GM23338 (cell line): ENCODE data around the gene EGR2. TPM values are rescaled to one million over a fixed set of nuclear protein-coding genes. Genes with fewer than 3 reads are reported as not detected.

ENCODE experiments used
- ATAC-seq: fragments of 200-7000 bp; cut with Tn5 transposase; 3 replicates; pipeline ENCODE4 v1.9.1; 2020
- DNase-seq: peaks from one replicate; pipeline ENCODE4 v3.0.0-alpha.2; 2015; ENCODE audit warnings: low spot score
- H2AFZ ChIP-seq: fragments of 200-600 bp; sonication (generic); 2 replicates; pipeline ENCODE4 v1.8.0; 2016; ENCODE audit warnings: antibody characterized with exemption, mild to moderate bottlenecking, moderate library complexity
- H3F3A ChIP-seq: fragments of 200-600 bp; sonication (generic); replicated peaks from 2 replicates; pipeline ENCODE4 v1.8.0; 2017; ENCODE audit warnings: antibody characterized with exemption, mixed run types, low read depth
- H3K27ac ChIP-seq: fragments of 200-600 bp; sonication (generic); 2 replicates; pipeline ENCODE4 v1.6.1; 2016; ENCODE audit warnings: low read depth
- H3K27me3 ChIP-seq: fragments of 200-600 bp; sonication (generic); 2 replicates; pipeline ENCODE4 v1.8.0; 2016; ENCODE audit warnings: mild to moderate bottlenecking, mixed run types, moderate library complexity; ENCODE audit not compliant: insufficient read depth
- H3K36me3 ChIP-seq: fragments of 200-600 bp; sonication (generic); 2 replicates; pipeline ENCODE4 v1.8.0; 2016; ENCODE audit warnings: mild to moderate bottlenecking; ENCODE audit not compliant: insufficient read depth
- H3K4me1 ChIP-seq: fragments of 200-600 bp; sonication (generic); 2 replicates; pipeline ENCODE4 v1.8.0; 2016; ENCODE audit warnings: mild to moderate bottlenecking, moderate library complexity; ENCODE audit not compliant: insufficient read depth
- H3K4me2 ChIP-seq: fragments of 200-600 bp; sonication (generic); 2 replicates; pipeline ENCODE4 v1.7.1; 2017; ENCODE audit warnings: mixed run types
- H3K4me3 ChIP-seq: fragments of 200-600 bp; sonication (generic); 2 replicates; pipeline ENCODE4 v1.6.1; 2016; ENCODE audit warnings: mixed run types
- H3K79me2 ChIP-seq: fragments of 200-600 bp; sonication (generic); replicated peaks from 2 replicates; pipeline ENCODE4 v1.8.0; 2017; ENCODE audit warnings: mild to moderate bottlenecking; ENCODE audit not compliant: insufficient read depth
- H3K9me2 ChIP-seq: fragments of 200-600 bp; sonication (generic); 2 replicates; pipeline ENCODE4 v1.8.0; 2017; ENCODE audit not compliant: insufficient read depth
- H4K20me1 ChIP-seq: fragments of 200-600 bp; sonication (generic); replicated peaks from 2 replicates; pipeline ENCODE4 v1.8.0; 2017; ENCODE audit warnings: mild to moderate bottlenecking; ENCODE audit not compliant: insufficient read depth
- H3K27ac Mint-ChIP-seq: 2 replicates; pipeline ENCODE4 v1.8.0; 2020; ENCODE audit warnings: inconsistent platforms, mild to moderate bottlenecking, moderate library complexity, mixed read lengths
- H3K27me3 Mint-ChIP-seq: 3 replicates; pipeline ENCODE4 v1.8.0; 2022; ENCODE audit warnings: low read depth, mild to moderate bottlenecking, moderate library complexity, mixed read lengths, inconsistent platforms; ENCODE audit not compliant: insufficient read depth, poor library complexity
- H3K36me3 Mint-ChIP-seq: 3 replicates; pipeline ENCODE4 v1.8.0; 2021; ENCODE audit warnings: low read depth, mild to moderate bottlenecking, inconsistent platforms, moderate library complexity, mixed read lengths
- H3K4me1 Mint-ChIP-seq: 3 replicates; pipeline ENCODE4 v1.8.0; 2020; ENCODE audit warnings: mild to moderate bottlenecking, inconsistent platforms, mixed read lengths
- H3K4me3 Mint-ChIP-seq: 3 replicates; pipeline ENCODE4 v1.8.0; 2021; ENCODE audit warnings: moderate library complexity, mild to moderate bottlenecking, inconsistent platforms, mixed read lengths
- H3K9me3 Mint-ChIP-seq: 3 replicates; pipeline ENCODE4 v1.8.0; 2020; ENCODE audit warnings: moderate library complexity, mild to moderate bottlenecking, inconsistent platforms, mixed read lengths
- CREB1 ChIP-seq: fragments of 250-450 bp; sonication (Bioruptor Pico); IDR thresholded peaks from 2 replicates; pipeline ENCODE4 v1.5.0; 2020; ENCODE audit warnings: low read depth, mild to moderate bottlenecking, moderate library complexity
- CTCF ChIP-seq, 2 experiments: fragments of 200-600 bp in 1 of 2; sonication (generic) in 1 of 2; conservative IDR thresholded peaks; 2 replicates each; pipeline versions ENCODE4 v1.5.1 to v1.6.1; 2016 to 2017; ENCODE audit warnings: antibody characterized with exemption in 2 of 2, low read depth in 2 of 2, mild to moderate bottlenecking in 2 of 2, moderate library complexity in 1 of 2
- ETS1 ChIP-seq: IDR thresholded peaks from 2 replicates; pipeline ENCODE4 v1.6.1; 2016; ENCODE audit warnings: antibody characterized with exemption
- EZH2 ChIP-seq: fragments of 200-600 bp; sonication (generic); IDR thresholded peaks from one replicate; pipeline ENCODE4 v1.8.0; 2017; ENCODE audit warnings: antibody characterized with exemption, mild to moderate bottlenecking, low read depth; ENCODE audit not compliant: unreplicated experiment
- EZH2phosphoT487 ChIP-seq: fragments of 200-600 bp; sonication (generic); IDR thresholded peaks from one replicate; pipeline ENCODE4 v1.8.1; 2018; ENCODE audit warnings: antibody characterized with exemption; ENCODE audit not compliant: unreplicated experiment
- JUNB ChIP-seq: IDR thresholded peaks from one replicate; pipeline ENCODE4 v1.6.1; 2016; ENCODE audit warnings: antibody characterized with exemption; ENCODE audit not compliant: unreplicated experiment
- NANOG ChIP-seq: IDR thresholded peaks from 2 replicates; pipeline ENCODE4 v1.6.1; 2016; ENCODE audit warnings: antibody characterized with exemption, borderline replicate concordance
- POLR2AphosphoS5 ChIP-seq: IDR thresholded peaks from 2 replicates; pipeline ENCODE4 v1.6.1; 2016; ENCODE audit warnings: antibody characterized with exemption, low read depth
- REST ChIP-seq: IDR thresholded peaks from one replicate; pipeline ENCODE4 v1.6.1; 2018; ENCODE audit warnings: antibody characterized with exemption; ENCODE audit not compliant: unreplicated experiment
- STAT1 ChIP-seq: IDR thresholded peaks from one replicate; pipeline ENCODE4 v1.6.1; 2016; ENCODE audit warnings: antibody characterized with exemption; ENCODE audit not compliant: unreplicated experiment
- ZNF114 ChIP-seq: fragments of 250-450 bp; sonication (Bioruptor Pico); IDR thresholded peaks from 2 replicates; pipeline ENCODE4 v1.5.0; 2020; ENCODE audit warnings: mild to moderate bottlenecking, moderate library complexity
- ZNF331 ChIP-seq: fragments of 250-450 bp; sonication (Bioruptor Pico); IDR thresholded peaks from 2 replicates; pipeline ENCODE4 v1.5.0; 2020; ENCODE audit warnings: low read depth, mild to moderate bottlenecking, moderate library complexity
- ZNF462 ChIP-seq: fragments of 250-450 bp; sonication (Bioruptor Pico); IDR thresholded peaks from 2 replicates; pipeline ENCODE4 v1.5.0; 2020; ENCODE audit warnings: mild to moderate bottlenecking, moderate library complexity
- polyA plus RNA-seq: library from polyadenylated mRNA; unstranded; fragments of >200 nt; fragmentation: Nextera tagmentation; extraction: Ambion mirVana; gene quantifications from 2 replicates; pipeline ENCODE4 v1.2.1, GENCODE V29; 2016
- total RNA-seq: library from RNA; depleted of rRNA; stranded (reverse); fragments of >200 nt; shearing (Covaris generic); gene quantifications from 2 replicates; pipeline ENCODE4 v1.2.3, GENCODE V29; 2014

Gene EGR2
- total and polyA plus RNA-seq, 2 experiments from 2014 or later = 2.3 to 3.5 TPM

- H2AFZ ChIP-seq = peak overlapping the region; percentile 44; the same call in 1 of the 2 replicates
These were observed 10.7 kb downstream of the EGR2 start for GRCh38 chr10:62805231-62806099.

More at GRCh38 chr10:62805231-62806099, 10.7 kb downstream of the EGR2 start:
- DNase-seq = peak; percentile 66
- Mint-ChIP-seq H3K4me1 (peaks cover 36% of the 10 kb centered on the region), H3K27me3 (peaks cover 6% of the 10 kb centered on the region), H3K36me3 (peaks cover 11% of the 10 kb centered on the region; the same call in 2 of the 3 replicates), H3K27ac (peak overlapping the region; percentile 96), H3K9me3 (no peaks in the 10 kb centered on the region), H3K4me3 (peak overlapping the region; percentile 93)
- peaks cover 30% of the 10 kb centered on the region for H3K4me1 ChIP-seq
- peak overlapping the region; percentile 51; the same call in 1 of the 2 replicates for H3K27ac ChIP-seq
- peaks cover 40% of the 10 kb centered on the region for H3K79me2 ChIP-seq
- ATAC-seq = peak; percentile 49
- no peaks in the 10 kb centered on the region for H3K9me2 ChIP-seq
- peak overlapping the region; percentile 92 for H3K4me2 ChIP-seq
- peaks cover 7% of the 10 kb centered on the region; the same call in 1 of the 2 replicates for H3K36me3 ChIP-seq
- peaks cover 35% of the 10 kb centered on the region for H4K20me1 ChIP-seq
- 0 out of 2 replicates have a peak, but pooled peaks cover 5% of the 10 kb centered on the region for H3F3A ChIP-seq
- H3K4me3 ChIP-seq = peak overlapping the region; percentile 87
- TF ChIP-seq CREB1 (CRISPR knock-in tag) (no peak), REST (no peak), NANOG (no peak), EZH2phosphoT487 (no peak), ETS1 (no peak), POLR2AphosphoS5 (no peak), EZH2 (no peak), ZNF114 (CRISPR knock-in tag) (no peak), ZNF462 (CRISPR knock-in tag) (no peak), STAT1 (no peak), JUNB (no peak), ZNF331 (CRISPR knock-in tag) (no peak), CTCF (conservative IDR thresholded peaks at IDR 0.05; ENCODE audit: low read depth in 2 of 2) (no peak)
- no peaks in the 10 kb centered on the region for H3K27me3 ChIP-seq
